Mesendoderm (in vitro differentiated cells): ENCODE results near the gene EFNA3.

Experiments used
- DNase-seq: peaks from one replicate; pipeline ENCODE4 v3.0.0; 2013
- H2AK5ac ChIP-seq: 2 replicates; pipeline ENCODE4 v1.6.1; 2013; ENCODE audit warnings: low read length, inconsistent platforms
- H2BK120ac ChIP-seq: 2 replicates; pipeline ENCODE4 v1.6.1; 2013; ENCODE audit warnings: low read depth, mild to moderate bottlenecking, low read length, moderate library complexity, mixed read lengths
- H2BK15ac ChIP-seq: replicated peaks from 2 replicates; pipeline ENCODE4 v1.6.1; 2013; ENCODE audit warnings: low read depth, mild to moderate bottlenecking, moderate library complexity
- H2BK5ac ChIP-seq: 2 replicates; pipeline ENCODE4 v1.6.1; 2013; ENCODE audit warnings: low read length, inconsistent platforms
- H3K18ac ChIP-seq: 2 replicates; pipeline ENCODE4 v1.6.1; 2013; ENCODE audit warnings: mild to moderate bottlenecking, low read length, mixed read lengths
- H3K23ac ChIP-seq: one replicate; pipeline ENCODE4 v1.6.1; 2013; ENCODE audit warnings: low read length
- H3K27ac ChIP-seq: 2 replicates; pipeline ENCODE4 v1.5.1; 2013; ENCODE audit warnings: low read depth, mild to moderate bottlenecking, inconsistent platforms, low read length, moderate library complexity
- H3K27me3 ChIP-seq: 2 replicates; pipeline ENCODE4 v1.6.1; 2013; ENCODE audit warnings: low read length, control low read depth, mild to moderate bottlenecking, inconsistent platforms; ENCODE audit not compliant: insufficient read depth, poor library complexity
- H3K36me3 ChIP-seq: 2 replicates; pipeline ENCODE4 v1.6.1; 2013; ENCODE audit warnings: low read length, inconsistent platforms; ENCODE audit not compliant: control insufficient read depth, insufficient read depth
- H3K4ac ChIP-seq: one replicate; pipeline ENCODE4 v1.6.1; 2013; ENCODE audit warnings: low read depth, mild to moderate bottlenecking, low read length, moderate library complexity
- H3K4me1 ChIP-seq: 2 replicates; pipeline ENCODE4 v1.6.1; 2013; ENCODE audit warnings: low read depth, low read length, inconsistent platforms; ENCODE audit not compliant: control insufficient read depth
- H3K4me2 ChIP-seq: 2 replicates; pipeline ENCODE4 v1.6.1; 2013; ENCODE audit warnings: low read length
- H3K4me3 ChIP-seq: 2 replicates; pipeline ENCODE4 v1.5.1; 2013; ENCODE audit warnings: mild to moderate bottlenecking, low read length
- H3K56ac ChIP-seq: one replicate; pipeline ENCODE4 v1.6.1; 2013; ENCODE audit warnings: low read length
- H3K79me1 ChIP-seq: 2 replicates; pipeline ENCODE4 v1.6.1; 2013; ENCODE audit warnings: low read length, inconsistent platforms
- H3K79me2 ChIP-seq: 2 replicates; pipeline ENCODE4 v1.6.1; 2013; ENCODE audit warnings: mild to moderate bottlenecking, low read length; ENCODE audit not compliant: control insufficient read depth, insufficient read depth
- H3K9ac ChIP-seq: 2 replicates; pipeline ENCODE4 v1.6.1; 2013; ENCODE audit warnings: low read length, inconsistent platforms
- H4K5ac ChIP-seq: one replicate; pipeline ENCODE4 v1.6.1; 2013; ENCODE audit warnings: low read length
- H4K8ac ChIP-seq: one replicate; pipeline ENCODE4 v1.6.1; 2013; ENCODE audit warnings: low read depth, mild to moderate bottlenecking, control low read depth, low read length, moderate library complexity
- WGBS: extraction: QIAGEN DNeasy Blood & Tissue Kit; methylation state at CpG from one replicate; pipeline ENCODE4 v1.1.7; 2013; ENCODE audit warnings: low lambda C conversion rate, missing lambda C conversion rate; ENCODE audit not compliant: insufficient coverage; ENCODE audit errors: extremely low coverage; 5-methylcytosine and 5-hydroxymethylcytosine counted together

EFNA3 gene

DNA sequence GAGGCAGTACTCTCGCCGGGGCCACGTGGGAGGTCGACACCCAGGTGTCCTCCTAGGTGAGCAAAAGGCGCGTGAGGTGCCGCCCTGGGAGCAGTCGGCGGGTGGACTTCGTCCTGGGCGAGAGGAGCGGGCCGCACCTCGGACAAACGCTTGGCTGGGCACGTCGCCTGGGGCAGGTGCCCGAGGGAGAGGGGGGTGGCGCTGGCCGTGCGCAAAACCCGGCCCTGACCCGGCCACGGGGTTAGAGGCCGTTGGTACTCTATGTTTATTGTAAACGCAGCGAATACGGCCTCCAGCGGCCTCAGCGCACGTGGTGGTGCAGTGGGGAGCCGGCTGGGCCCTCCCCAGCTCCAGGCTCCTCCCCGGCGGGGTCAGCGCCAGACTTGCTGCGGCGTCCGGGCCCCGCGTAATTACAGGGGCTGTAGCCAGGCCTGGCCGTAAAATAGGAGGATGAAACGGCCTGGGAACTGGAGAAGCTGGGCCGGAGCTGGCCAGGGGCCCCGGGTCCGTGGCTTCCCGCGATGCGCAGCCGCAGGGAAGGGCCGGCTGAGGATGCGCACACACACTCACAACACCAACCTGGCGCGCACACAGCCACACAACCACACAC is 47.4 kb downstream of the EFNA3 start:
- peak overlapping the region; percentile 30 for H3K18ac ChIP-seq
- H2BK5ac ChIP-seq = no peak overlapping the region
- WGBS = no CpG with 5 or more reads among the region's 53 CpGs
- DNase-seq = peak; percentile 47
- no peak overlapping the region for H3K9ac ChIP-seq
- H2BK15ac ChIP-seq = no peak overlapping the region
- no peak overlapping the region for H3K27ac ChIP-seq
- H2AK5ac ChIP-seq = no peak overlapping the region
- H3K79me1 ChIP-seq = peaks cover 1% of the 10 kb centered on the region
- peak overlapping the region; percentile 37 for H3K4me2 ChIP-seq
- no peaks in the 10 kb centered on the region for H3K79me2 ChIP-seq
- H3K56ac ChIP-seq = peak overlapping the region; percentile 88
- no peak overlapping the region for H4K8ac ChIP-seq
- no peak overlapping the region for H2BK120ac ChIP-seq
- H3K27me3 ChIP-seq = peaks cover 14% of the 10 kb centered on the region
- H4K5ac ChIP-seq = no peak overlapping the region
- H3K4ac ChIP-seq = no peak overlapping the region
- H3K36me3 ChIP-seq = no peaks in the 10 kb centered on the region
- no peak overlapping the region for H3K4me3 ChIP-seq
- H3K4me1 ChIP-seq = peaks cover 15% of the 10 kb centered on the region
- H3K23ac ChIP-seq = no peak overlapping the region

- no peak overlapping the region for H2BK120ac ChIP-seq
- no peak overlapping the region for H3K4ac ChIP-seq
- H3K18ac ChIP-seq = peak overlapping the region; percentile 30
- peaks cover 1% of the 10 kb centered on the region for H3K79me1 ChIP-seq
- H3K27ac ChIP-seq = no peak overlapping the region
- no peak overlapping the region for H2BK15ac ChIP-seq
- DNase-seq = peak; percentile 82
- H3K4me3 ChIP-seq = no peak overlapping the region
- H3K9ac ChIP-seq = no peak overlapping the region
- H4K5ac ChIP-seq = no peak overlapping the region
- H3K36me3 ChIP-seq = no peaks in the 10 kb centered on the region
- peak overlapping the region; percentile 88 for H3K56ac ChIP-seq
- no peak overlapping the region for H4K8ac ChIP-seq
- H3K4me2 ChIP-seq = peak overlapping the region; percentile 99
- H3K27me3 ChIP-seq = peaks cover 14% of the 10 kb centered on the region
- no peak overlapping the region for H2AK5ac ChIP-seq
- no peak overlapping the region for H2BK5ac ChIP-seq
- no CpG with 5 or more reads among the region's 32 CpGs for WGBS
- H3K79me2 ChIP-seq = no peaks in the 10 kb centered on the region
- peaks cover 15% of the 10 kb centered on the region for H3K4me1 ChIP-seq
- no peak overlapping the region for H3K23ac ChIP-seq
Observed at GRCh38 chr1:155126556-155127104, 48.0 kb downstream of the EFNA3 start.

DNA sequence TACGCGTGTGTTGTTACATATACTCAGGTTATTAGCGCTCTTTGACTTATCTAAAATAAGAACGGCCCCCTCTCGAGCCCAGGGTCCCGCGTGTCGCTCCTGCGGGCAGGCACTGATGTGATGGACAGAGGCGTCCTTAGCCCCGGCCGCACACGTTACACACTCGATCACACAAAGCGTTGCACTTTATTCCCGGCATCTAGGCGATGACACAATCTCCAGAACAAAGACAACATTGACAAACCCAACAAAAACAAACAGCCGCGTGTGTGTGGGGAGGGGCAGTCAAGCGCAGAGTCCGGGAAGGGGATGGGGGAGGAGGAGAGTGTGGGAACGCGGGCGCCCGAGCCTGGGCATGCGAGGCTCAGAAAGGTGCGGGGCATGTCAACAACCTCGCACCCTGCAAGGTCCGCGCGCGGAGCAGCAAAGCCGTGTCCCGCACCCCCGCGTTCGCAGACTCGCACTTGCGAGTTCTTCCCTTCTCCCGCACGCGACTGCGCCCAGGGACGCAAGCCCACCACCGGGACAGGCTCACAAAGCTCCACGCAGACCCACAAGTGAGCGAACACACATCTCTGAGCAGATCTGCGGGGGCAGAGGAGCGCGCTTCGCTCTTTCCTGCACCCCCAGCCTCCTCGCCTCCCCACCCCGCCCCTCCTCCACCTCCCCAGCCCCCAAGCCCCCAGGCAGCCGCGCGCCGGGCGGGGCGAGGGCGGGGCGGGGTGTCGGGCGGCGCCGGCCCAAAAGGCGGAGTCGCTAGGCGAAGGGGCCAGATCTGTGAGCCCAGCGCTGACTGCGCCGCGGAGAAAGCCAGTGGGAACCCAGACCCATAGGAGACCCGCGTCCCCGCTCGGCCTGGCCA is 48.7 kb downstream of the EFNA3 start, which contains the start of gene EFNA1:
Gene EFNA1, plus strand, starts transcription at position 772 of the 862 bp plus-strand sequence. CDS start 102 bp downstream, outside the sequence.
- DNase-seq = peak; percentile 81
- Histone ChIP-seq H2BK15ac (no peak within 1 kb of the TSS), H2AK5ac (peak within 1 kb of the TSS; percentile 37), H3K23ac (no peak within 1 kb of the TSS), H3K18ac (peak within 1 kb of the TSS; percentile 44), H3K4ac (no peak within 1 kb of the TSS), H3K79me2 (no peaks in the 10 kb centered on the region), H3K4me2 (peak within 1 kb of the TSS; percentile 99), H3K56ac (peak within 1 kb of the TSS; percentile 88), H4K5ac (no peak within 1 kb of the TSS), H2BK120ac (no peak within 1 kb of the TSS), H3K4me3 (peak within 1 kb of the TSS; percentile 60), H3K79me1 (peaks cover 1% of the 10 kb centered on the region), H3K9ac (peak within 1 kb of the TSS; percentile 78), H3K27ac (no peak within 1 kb of the TSS), H4K8ac (no peak within 1 kb of the TSS), H2BK5ac (no peak within 1 kb of the TSS), H3K27me3 (peaks cover 14% of the 10 kb centered on the region), H3K36me3 (no peaks in the 10 kb centered on the region), H3K4me1 (peaks cover 15% of the 10 kb centered on the region)
- WGBS = no CpG with 5 or more reads among the region's 76 CpGs

DNA sequence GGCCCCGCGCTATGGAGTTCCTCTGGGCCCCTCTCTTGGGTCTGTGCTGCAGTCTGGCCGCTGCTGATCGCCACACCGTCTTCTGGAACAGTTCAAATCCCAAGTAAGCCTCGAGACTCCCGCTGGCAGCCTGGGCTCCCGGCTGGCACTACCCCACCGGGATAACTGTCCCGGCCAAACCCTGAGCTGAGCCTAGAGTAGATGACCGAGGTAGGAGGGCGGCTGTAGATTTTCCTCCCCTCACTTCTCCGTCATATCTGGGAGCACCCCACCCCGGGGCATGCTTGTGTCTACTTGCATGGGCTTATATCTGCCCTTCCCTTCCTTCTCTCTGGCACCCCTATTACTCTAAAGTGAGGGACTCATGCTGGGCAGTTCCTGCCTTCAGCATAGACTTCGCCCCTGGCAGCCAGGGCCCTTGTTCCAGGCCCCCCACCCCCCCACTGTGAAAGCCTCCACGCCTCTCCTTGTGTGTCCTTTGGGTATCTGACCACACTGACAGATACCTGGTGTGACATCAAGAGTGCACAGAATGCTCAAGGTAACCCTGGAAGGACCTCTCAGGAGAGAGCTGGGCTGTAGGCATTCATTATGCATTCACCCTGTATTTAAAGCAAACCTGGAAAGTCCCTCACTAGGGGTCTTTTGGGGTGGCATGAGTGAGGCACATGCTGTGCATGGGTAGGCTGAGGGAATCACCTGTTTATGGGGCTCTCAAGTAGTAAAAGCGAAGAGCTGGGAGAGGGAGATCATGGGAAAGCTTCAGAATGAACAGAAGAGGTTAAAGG is 49.5 kb downstream of the EFNA3 start:
- H3K4me2 ChIP-seq = peak overlapping the region; percentile 96
- no peak overlapping the region for H3K27ac ChIP-seq
- H3K79me1 ChIP-seq = peaks cover 1% of the 10 kb centered on the region
- DNase-seq = no peak
- peaks cover 15% of the 10 kb centered on the region for H3K4me1 ChIP-seq
- no peaks in the 10 kb centered on the region for H3K36me3 ChIP-seq
- H2BK15ac ChIP-seq = no peak overlapping the region
- no peak overlapping the region for H3K23ac ChIP-seq
- peak overlapping the region; percentile 78 for H3K9ac ChIP-seq
- H3K4me3 ChIP-seq = peak overlapping the region; percentile 54
- no peak overlapping the region for H4K8ac ChIP-seq
- H2AK5ac ChIP-seq = peak overlapping the region; percentile 22
- no CpG with 5 or more reads among the region's 17 CpGs for WGBS
- no peak overlapping the region for H2BK120ac ChIP-seq
- H3K18ac ChIP-seq = peak overlapping the region; percentile 44
- H3K79me2 ChIP-seq = no peaks in the 10 kb centered on the region
- H3K4ac ChIP-seq = no peak overlapping the region
- no peak overlapping the region for H2BK5ac ChIP-seq
- peaks cover 14% of the 10 kb centered on the region for H3K27me3 ChIP-seq
- peak overlapping the region; percentile 76 for H3K56ac ChIP-seq
- no peak overlapping the region for H4K5ac ChIP-seq

DNA sequence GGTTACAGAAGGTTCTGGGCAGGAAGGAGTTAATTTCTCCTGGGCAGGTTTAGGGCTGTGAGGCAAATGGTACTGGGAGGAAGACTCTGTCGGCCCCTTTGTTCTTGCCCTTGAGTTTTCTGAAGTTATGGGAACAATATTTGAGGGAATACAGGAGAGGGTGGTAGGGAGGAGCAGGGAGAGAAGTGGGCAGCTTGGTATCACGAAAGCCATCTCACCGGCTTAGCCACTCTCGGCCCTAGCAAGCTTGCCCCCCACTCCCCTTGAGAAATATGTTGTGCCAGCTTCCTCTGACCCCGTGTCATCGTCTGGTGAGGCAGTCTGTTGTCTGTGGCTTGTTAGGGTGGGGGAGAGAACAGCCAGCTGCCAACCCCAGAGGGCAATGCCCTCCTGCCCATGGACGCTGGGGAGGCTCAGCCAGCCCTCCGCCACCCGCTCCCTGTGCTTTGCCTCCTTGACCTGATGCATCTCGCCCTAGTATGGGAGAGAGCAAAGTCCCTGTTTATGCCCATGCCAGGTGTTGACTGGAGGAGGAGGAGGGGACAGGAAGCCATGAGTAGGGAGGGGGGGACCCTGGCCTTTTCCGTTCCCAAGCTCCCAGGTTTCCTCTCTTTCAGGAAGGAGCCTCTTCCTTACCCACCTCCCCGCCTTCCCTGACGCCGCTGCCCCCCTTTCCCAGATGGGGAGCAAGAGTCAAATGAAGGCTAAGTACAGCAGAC is 50.3 kb downstream of the EFNA3 start:
- peak overlapping the region; percentile 1 for H3K4me3 ChIP-seq
- H3K9ac ChIP-seq = peak overlapping the region; percentile 65
- H3K79me1 ChIP-seq = peaks cover 1% of the 10 kb centered on the region
- H3K18ac ChIP-seq = peak overlapping the region; percentile 85
- H3K4me2 ChIP-seq = peak overlapping the region; percentile 96
- H3K23ac ChIP-seq = peak overlapping the region; percentile 48
- WGBS = no CpG with 5 or more reads among the region's 14 CpGs
- H3K4ac ChIP-seq = no peak overlapping the region
- H3K79me2 ChIP-seq = no peaks in the 10 kb centered on the region
- H3K4me1 ChIP-seq = peaks cover 15% of the 10 kb centered on the region
- no peak overlapping the region for H4K8ac ChIP-seq
- peak overlapping the region; percentile 2 for H4K5ac ChIP-seq
- no peaks in the 10 kb centered on the region for H3K36me3 ChIP-seq
- no peak overlapping the region for H2BK15ac ChIP-seq
- peak overlapping the region; percentile 83 for H2AK5ac ChIP-seq
- peak; percentile 59 for DNase-seq
- peak overlapping the region; percentile 35 for H2BK5ac ChIP-seq
- peaks cover 14% of the 10 kb centered on the region for H3K27me3 ChIP-seq
- H3K27ac ChIP-seq = peak overlapping the region; percentile 72
- peak overlapping the region; percentile 83 for H3K56ac ChIP-seq
- no peak overlapping the region for H2BK120ac ChIP-seq
